GM10266 (cell line): ENCODE measurements around the gene RMRP.

Source experiments
- DNase-seq: peaks from one replicate; pipeline ENCODE4 v3.0.0; 2012; ENCODE audit errors: extremely low spot score
- TF ChIP-seq, protein P1 (sequence below): IDR thresholded peaks from 2 replicates; pipeline ENCODE4 v1.5.1; 2012; ENCODE audit warnings: mild to moderate bottlenecking, low read depth; ENCODE audit not compliant: control insufficient read depth, insufficient read depth; ENCODE audit errors: missing control alignments

Gene RMRP

DNA sequence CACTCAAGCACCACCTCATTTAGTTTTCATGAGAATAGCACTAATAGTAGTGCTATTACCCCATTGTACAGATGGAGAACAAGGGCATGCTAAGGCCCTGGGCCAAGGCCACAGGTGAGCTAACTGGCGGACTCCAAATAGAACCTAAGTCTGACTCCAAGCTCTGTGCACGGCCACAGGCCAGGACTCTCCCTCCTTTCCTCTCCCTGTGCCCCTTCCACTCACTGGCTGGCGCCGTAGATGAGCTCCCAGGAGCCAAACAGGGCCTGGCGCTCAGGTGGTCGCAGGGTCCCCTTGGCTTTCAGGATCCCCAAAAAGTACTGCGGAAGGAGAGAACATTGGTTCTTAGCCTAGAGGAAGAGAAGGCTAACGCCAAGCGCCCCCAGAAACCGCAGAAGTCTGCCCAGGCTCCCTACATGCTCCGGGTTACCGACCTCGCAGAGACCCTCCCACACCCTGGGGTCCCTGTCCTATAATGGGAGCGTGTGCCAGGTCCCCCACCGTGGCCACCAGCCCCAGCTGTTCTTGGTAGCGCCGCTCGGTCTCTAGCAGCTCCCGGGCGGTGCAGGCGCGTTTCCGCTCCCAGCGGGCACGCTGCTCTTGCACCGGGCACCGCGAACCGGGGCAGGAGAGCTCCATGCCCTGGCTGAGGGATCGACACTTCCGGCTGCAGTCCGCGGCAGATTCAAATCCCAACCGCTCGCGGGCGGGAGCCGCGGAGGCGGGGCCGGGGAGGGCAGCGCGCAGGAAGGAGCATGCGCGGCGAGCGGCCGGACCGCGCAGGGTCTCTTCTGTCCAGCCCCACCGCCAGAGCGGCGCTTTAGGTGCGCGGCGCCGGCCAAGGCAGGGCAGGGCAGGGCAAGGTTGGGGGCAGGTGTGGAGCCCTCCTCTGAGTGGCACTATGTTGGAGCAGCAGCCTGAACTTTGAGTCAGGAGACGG lies 7.0 kb upstream of the RMRP start, which contains the start of gene ARHGEF39:
ARHGEF39 (minus strand) TSS at position 665 of the 940 bp plus-strand sequence; CDS start at position 639, 26 bp downstream.
- peak; percentile 93 for DNase-seq

DNA sequence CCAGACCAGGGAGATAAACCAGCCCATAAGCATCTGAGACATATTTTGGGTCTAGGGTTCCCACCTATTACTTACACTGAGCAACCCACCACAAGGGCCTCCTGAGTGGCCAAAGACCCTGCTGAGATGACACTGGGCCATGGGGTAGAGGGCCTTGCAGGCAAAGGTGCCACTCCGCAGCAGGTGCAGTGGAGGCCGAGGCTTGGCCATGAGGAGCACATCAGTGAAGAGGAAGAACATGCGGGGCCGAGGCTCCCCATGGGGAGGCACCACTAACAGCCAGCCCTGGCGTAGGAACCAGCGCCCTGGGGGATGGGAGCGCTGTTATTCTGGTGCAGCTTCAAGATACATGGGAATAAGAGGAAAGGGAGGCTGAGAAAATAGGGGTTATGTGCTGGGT lies 4.6 kb upstream of the RMRP start:
- TF ChIP-seq, protein P1, sequence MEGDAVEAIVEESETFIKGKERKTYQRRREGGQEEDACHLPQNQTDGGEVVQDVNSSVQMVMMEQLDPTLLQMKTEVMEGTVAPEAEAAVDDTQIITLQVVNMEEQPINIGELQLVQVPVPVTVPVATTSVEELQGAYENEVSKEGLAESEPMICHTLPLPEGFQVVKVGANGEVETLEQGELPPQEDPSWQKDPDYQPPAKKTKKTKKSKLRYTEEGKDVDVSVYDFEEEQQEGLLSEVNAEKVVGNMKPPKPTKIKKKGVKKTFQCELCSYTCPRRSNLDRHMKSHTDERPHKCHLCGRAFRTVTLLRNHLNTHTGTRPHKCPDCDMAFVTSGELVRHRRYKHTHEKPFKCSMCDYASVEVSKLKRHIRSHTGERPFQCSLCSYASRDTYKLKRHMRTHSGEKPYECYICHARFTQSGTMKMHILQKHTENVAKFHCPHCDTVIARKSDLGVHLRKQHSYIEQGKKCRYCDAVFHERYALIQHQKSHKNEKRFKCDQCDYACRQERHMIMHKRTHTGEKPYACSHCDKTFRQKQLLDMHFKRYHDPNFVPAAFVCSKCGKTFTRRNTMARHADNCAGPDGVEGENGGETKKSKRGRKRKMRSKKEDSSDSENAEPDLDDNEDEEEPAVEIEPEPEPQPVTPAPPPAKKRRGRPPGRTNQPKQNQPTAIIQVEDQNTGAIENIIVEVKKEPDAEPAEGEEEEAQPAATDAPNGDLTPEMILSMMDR = no peak
- no peak for DNase-seq

More for the DNA sequence above, 7.0 kb upstream of the RMRP start, which contains the start of gene ARHGEF39:
- TF ChIP-seq, protein P1 = peak; percentile 64

DNA sequence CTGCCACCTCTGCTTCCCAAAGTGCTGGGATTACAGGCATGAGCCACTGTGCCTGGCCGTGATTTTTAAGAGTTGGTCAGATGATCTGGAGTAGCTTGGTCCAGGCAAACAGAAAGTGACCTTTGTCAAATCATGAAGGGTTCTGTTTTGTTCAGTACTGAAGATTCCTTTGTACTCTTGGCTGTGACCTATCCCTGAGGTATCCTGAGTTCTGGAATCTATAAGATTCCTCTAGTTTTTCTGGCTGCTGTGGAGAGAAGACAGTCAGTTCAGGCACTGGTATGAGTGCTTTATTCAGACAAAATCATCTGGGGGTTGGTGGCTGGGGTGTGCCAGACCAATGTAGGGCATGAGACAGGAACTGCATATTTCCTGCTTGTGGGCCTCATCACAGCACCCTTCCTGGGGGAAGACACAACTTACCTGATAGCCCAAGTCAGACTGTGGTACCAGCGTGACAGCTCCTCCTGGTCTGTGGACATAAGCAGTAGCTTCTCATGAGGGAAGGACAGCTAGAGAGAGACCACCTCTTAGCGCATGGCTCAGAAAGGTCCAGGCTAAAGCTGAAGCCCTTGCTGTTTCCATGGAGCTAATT lies 4.0 kb upstream of the RMRP start:
- TF ChIP-seq, protein P1 = no peak
- no peak for DNase-seq

DNA sequence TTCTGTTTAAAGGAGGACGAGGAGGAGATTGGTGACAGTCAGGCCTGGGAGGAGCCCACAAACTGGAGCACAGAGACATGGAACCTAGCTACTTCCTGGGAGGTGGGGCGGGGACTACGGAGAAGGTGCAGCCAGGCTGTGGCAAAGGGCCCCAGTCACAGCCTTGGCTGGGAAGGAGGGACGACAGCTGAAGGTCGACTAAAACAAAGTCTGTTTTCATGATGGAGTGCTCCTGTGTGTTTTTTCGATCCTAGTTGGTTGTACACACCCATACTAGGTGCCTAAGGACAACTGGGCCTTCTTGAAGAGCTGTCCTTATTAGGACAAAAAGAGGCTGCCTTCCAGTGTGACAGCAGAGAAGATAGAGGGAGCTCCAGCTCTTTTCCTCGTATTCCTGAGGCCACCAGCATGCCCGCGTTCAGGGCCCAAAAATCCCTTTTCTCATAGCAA lies 3.2 kb upstream of the RMRP start:
- DNase-seq = no peak

DNA sequence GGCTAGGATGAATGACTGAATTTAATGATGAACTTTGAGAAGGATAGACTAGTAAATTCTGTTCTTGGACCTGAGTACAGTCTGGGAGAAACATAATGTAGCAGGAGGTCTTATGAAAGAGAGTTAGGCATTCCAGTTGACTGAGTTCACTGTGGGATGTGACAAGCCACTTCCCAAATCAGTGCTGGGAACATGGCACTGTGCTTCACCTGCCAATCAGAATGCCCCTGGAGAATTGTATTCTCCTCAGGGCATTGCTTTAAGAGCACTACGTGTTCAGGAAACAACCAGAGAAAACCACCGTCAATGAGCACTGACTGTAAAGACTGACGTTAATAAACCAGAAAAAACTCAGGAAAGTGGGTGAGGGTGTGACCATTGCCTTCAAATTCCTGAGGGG lies 1.5 kb upstream of the RMRP start:
- DNase-seq = no peak
- TF ChIP-seq, protein P1 = no peak

More for the DNA sequence above, 3.2 kb upstream of the RMRP start:
- TF ChIP-seq, protein P1 = peak; percentile 35

DNA sequence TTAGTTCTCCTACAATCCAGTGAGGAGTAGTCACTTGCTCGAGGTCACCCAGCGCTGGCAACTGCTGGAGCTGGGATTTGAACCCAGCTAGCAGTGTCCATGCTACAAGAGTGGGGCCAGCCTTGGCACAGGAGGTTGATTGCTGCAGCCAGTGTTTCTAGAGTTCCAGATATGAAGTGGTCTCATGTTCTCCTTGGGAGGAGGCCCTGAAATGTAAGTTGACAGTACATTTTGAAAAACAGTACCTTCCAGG lies 1.1 kb upstream of the RMRP start:
- TF ChIP-seq, protein P1 = no peak

More for the DNA sequence above, 1.1 kb upstream of the RMRP start:
- no peak for DNase-seq
